Measurements from ENCODE around the gene PHACTR3. TPM values are rescaled to one million over a fixed set of nuclear protein-coding genes. Genes with fewer than 3 reads are reported as not detected.
"Not testable (repeated sequence)": the region's sequence is repeated elsewhere in the genome, so short reads cannot be mapped to it uniquely, and the experiment has no call there.

Gene PHACTR3
- total RNA-seq = not detected
- not detected for total RNA-seq (2013)
- total RNA-seq = 0 to 0.07 (median 0) reads per million in 29 experiments

DNA sequence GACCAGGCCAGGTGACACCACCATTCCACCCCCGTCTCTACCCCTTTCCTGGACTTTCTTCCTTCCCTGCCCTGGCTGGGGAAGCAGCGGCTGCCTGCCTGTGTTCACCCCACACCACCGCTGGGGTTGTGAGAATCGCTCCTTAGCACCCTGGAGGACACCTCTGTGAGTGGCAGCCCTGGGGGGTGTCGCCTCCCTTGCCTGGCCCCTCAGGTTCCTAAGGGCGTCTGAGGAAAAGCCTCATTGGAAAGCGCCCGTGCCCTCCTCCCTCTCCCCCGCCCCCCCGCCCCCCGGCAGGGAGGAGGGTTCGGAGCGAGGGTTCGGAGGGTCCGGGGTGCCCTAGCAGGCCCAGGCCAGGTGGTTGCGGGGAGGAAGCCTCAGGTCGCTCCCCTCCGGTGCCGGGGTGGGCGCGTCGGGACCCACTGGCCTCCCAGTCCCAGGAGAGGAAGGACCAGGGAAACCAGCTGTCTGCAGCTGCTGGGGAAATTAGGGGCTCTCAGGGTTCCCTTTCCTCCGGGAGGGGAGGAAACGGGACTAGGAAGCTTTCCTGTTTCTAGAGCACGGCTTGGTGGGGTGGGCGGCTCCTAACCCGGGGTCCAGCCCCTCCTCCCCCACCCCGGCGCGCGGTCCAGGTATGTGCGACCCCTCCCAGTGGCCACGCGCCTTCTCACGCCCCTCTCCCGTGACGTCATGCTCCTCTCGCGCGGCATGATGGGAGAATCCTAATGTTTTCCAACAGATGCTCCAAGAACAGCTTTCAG is at the start of gene PHACTR3:
PHACTR3 (plus strand) TSS at position 760 of the 761 bp plus-strand sequence. CDS start 475 bp downstream, outside the sequence.
- Mint-ChIP-seq H3K4me3 (no peak within 1 kb of the TSS), H3K4me1 (peaks cover 0 to under 1% (median 0%) of the 10 kb centered on the region in 3 donors), H3K36me3 (no peaks in the 10 kb centered on the region), H3K27me3 (peaks cover 61 to 72% of the 10 kb centered on the region in 2 donors), H3K9me3 (no peaks in the 10 kb centered on the region), H3K27ac (no peak within 1 kb of the TSS)
- Histone ChIP-seq H3K27me3 (replicated peaks in 1 of 2; ENCODE audit: control insufficient read depth in 2 of 2, extremely low read depth in 1 of 2, insufficient read depth in 2 of 2, low read length in 1 of 2) (peaks cover 15 to 60% of the 10 kb centered on the region in 2 experiments), H3K4me1 (ENCODE audit: control insufficient read depth in 1 of 2, extremely low read depth in 1 of 2, insufficient read depth in 2 of 2, low read length in 2 of 2) (no peaks in the 10 kb centered on the region), H3K27ac (ENCODE audit: low read length) (no peak within 1 kb of the TSS), H3K9me3 (no peaks in the 10 kb centered on the region), H3K36me3 (ENCODE audit: control insufficient read depth in 2 of 2, extremely low read depth in 1 of 2, insufficient read depth in 1 of 2, low read length in 1 of 2) (no peaks in the 10 kb centered on the region), H3K4me3 (ENCODE audit: control insufficient read depth in 1 of 2, extremely low read depth in 1 of 2, low read length in 1 of 2) (no peak within 1 kb of the TSS)
- WGBS (ENCODE audit: insufficient coverage) = 6% methylated on average over 8 of the region's 40 CpGs
- POLR2A ChIA-PET = no interaction called here
- CTCF ChIA-PET = no interaction called here
- no peak for DNase-seq
- no peak for ATAC-seq (replicated peaks in 1 of 4)

DNA sequence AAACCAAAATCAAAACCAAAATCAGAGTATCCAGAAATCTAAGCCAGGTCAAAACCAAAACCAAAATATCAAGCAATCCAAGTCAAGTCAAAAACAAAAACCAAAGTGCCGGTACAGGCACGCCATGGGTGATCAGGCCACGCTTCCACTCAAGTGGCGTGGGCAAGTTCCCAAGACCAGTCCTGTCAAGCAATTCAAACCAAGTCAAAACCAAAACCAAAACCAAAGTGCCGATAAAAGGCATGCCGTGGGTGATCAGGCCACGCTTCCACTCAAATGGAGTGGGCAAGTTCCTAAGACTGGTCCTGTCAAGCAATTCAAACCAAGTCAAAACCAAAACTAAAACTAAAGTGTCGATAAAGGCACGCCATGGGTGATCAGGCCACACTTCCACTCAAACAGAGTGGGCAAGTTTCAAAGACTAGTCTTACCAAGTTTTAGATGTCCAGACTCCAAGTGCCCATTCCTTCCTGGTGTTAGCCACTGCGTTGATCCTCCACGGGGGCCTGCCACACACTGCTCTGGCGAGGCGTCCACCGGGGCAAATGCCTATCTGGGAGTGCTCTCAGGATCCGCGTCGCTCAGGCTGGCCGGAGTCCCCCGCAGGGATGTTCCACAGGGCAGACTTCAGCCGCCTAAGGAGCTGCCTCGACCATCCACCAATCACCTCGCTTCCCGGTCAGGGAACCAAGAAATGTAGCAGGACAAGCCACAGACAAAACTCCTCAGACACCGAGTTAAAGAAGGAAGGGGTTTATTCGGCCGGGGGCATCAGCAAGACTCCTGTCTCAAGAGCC is 46.4 kb upstream of the PHACTR3 start:
- WGBS (ENCODE audit: insufficient coverage) = 84% methylated on average over 16 of the region's 26 CpGs
- DNase-seq; H3K9me3 Mint-ChIP-seq; H3K4me3 ChIP-seq (ENCODE audit: control insufficient read depth in 1 of 2, extremely low read depth in 1 of 2, low read length in 1 of 2); H3K36me3 ChIP-seq (ENCODE audit: control insufficient read depth in 2 of 2, extremely low read depth in 1 of 2, insufficient read depth in 1 of 2, low read length in 1 of 2); H3K27ac Mint-ChIP-seq; H3K4me1 Mint-ChIP-seq; CTCF ChIA-PET; H3K9me3 ChIP-seq; POLR2A ChIA-PET; H3K36me3 Mint-ChIP-seq; H3K4me1 ChIP-seq (ENCODE audit: control insufficient read depth in 1 of 2, extremely low read depth in 1 of 2, insufficient read depth in 2 of 2, low read length in 2 of 2); ATAC-seq (replicated peaks in 1 of 4); H3K27ac ChIP-seq (ENCODE audit: low read length): not testable (repeated sequence)
- H3K27me3 Mint-ChIP-seq = peaks cover 14 to 16% of the 10 kb centered on the region in 2 donors
- peak overlapping the region in 1 of 3 donors; percentile 34 for H3K4me3 Mint-ChIP-seq
- H3K27me3 ChIP-seq (replicated peaks in 1 of 2; ENCODE audit: control insufficient read depth in 2 of 2, extremely low read depth in 1 of 2, insufficient read depth in 2 of 2, low read length in 1 of 2) = peaks cover 0 to 10% of the 10 kb centered on the region in 2 experiments

GRCh38 chr20:59559024-59559817 is 45.1 kb upstream of the PHACTR3 start:
- no peaks in the 10 kb centered on the region for H3K36me3 Mint-ChIP-seq
- peaks cover 15 to 19% of the 10 kb centered on the region in 2 donors for H3K27me3 Mint-ChIP-seq
- H3K4me1 Mint-ChIP-seq = peaks cover 0 to 3% (median 0%) of the 10 kb centered on the region in 3 donors
- Histone ChIP-seq H3K27me3 (replicated peaks in 1 of 2; ENCODE audit: control insufficient read depth in 2 of 2, extremely low read depth in 1 of 2, insufficient read depth in 2 of 2, low read length in 1 of 2) (peaks cover 0 to 10% of the 10 kb centered on the region in 2 experiments), H3K27ac (ENCODE audit: low read length) (no peak overlapping the region), H3K9me3 (no peaks in the 10 kb centered on the region), H3K36me3 (ENCODE audit: control insufficient read depth in 2 of 2, extremely low read depth in 1 of 2, insufficient read depth in 1 of 2, low read length in 1 of 2) (no peaks in the 10 kb centered on the region), H3K4me3 (ENCODE audit: control insufficient read depth in 1 of 2, extremely low read depth in 1 of 2, low read length in 1 of 2) (no peak overlapping the region), H3K4me1 (ENCODE audit: control insufficient read depth in 1 of 2, extremely low read depth in 1 of 2, insufficient read depth in 2 of 2, low read length in 2 of 2) (no peaks in the 10 kb centered on the region)
- no peak overlapping the region for H3K4me3 Mint-ChIP-seq
- ATAC-seq (replicated peaks in 1 of 4) (no peak), DNase-seq (no peak)
- no peak overlapping the region for H3K27ac Mint-ChIP-seq
- ChIA-PET POLR2A (no interaction called here), CTCF (interaction anchor here in 1 of 2 donors (1.4 kb wide), 1 partner anchor 12 kb away, joined by 4 read pairs; no protein-coding TSS in a partner anchor)
- no peaks in the 10 kb centered on the region for H3K9me3 Mint-ChIP-seq
- WGBS (ENCODE audit: insufficient coverage) = 84% methylated on average over 13 of the region's 14 CpGs

GRCh38 chr20:59559863-59560262 is 44.5 kb upstream of the PHACTR3 start:
- H3K4me3 Mint-ChIP-seq = no peak overlapping the region
- peaks cover 0 to 3% (median 0%) of the 10 kb centered on the region in 3 donors for H3K4me1 Mint-ChIP-seq
- H3K27ac ChIP-seq (ENCODE audit: low read length) = no peak overlapping the region
- DNase-seq (no peak), ATAC-seq (replicated peaks in 1 of 4) (no peak)
- peaks cover 0 to 10% of the 10 kb centered on the region in 2 experiments for H3K27me3 ChIP-seq (replicated peaks in 1 of 2; ENCODE audit: control insufficient read depth in 2 of 2, extremely low read depth in 1 of 2, insufficient read depth in 2 of 2, low read length in 1 of 2)
- H3K36me3 Mint-ChIP-seq = no peaks in the 10 kb centered on the region
- no peaks in the 10 kb centered on the region for H3K9me3 Mint-ChIP-seq
- no peaks in the 10 kb centered on the region for H3K36me3 ChIP-seq (ENCODE audit: control insufficient read depth in 2 of 2, extremely low read depth in 1 of 2, insufficient read depth in 1 of 2, low read length in 1 of 2)
- CTCF ChIA-PET = interaction anchor here in 1 of 2 donors (1.4 kb wide), 1 partner anchor 12 kb away, joined by 4 read pairs; no protein-coding TSS in a partner anchor
- POLR2A ChIA-PET = no interaction called here
- no peaks in the 10 kb centered on the region for H3K9me3 ChIP-seq
- 97% methylated on average over 6 of the region's 7 CpGs for WGBS (ENCODE audit: insufficient coverage)
- H3K27ac Mint-ChIP-seq = no peak overlapping the region
- no peaks in the 10 kb centered on the region for H3K4me1 ChIP-seq (ENCODE audit: control insufficient read depth in 1 of 2, extremely low read depth in 1 of 2, insufficient read depth in 2 of 2, low read length in 2 of 2)
- no peak overlapping the region for H3K4me3 ChIP-seq (ENCODE audit: control insufficient read depth in 1 of 2, extremely low read depth in 1 of 2, low read length in 1 of 2)
- H3K27me3 Mint-ChIP-seq = peaks cover 15 to 19% of the 10 kb centered on the region in 2 donors

DNA sequence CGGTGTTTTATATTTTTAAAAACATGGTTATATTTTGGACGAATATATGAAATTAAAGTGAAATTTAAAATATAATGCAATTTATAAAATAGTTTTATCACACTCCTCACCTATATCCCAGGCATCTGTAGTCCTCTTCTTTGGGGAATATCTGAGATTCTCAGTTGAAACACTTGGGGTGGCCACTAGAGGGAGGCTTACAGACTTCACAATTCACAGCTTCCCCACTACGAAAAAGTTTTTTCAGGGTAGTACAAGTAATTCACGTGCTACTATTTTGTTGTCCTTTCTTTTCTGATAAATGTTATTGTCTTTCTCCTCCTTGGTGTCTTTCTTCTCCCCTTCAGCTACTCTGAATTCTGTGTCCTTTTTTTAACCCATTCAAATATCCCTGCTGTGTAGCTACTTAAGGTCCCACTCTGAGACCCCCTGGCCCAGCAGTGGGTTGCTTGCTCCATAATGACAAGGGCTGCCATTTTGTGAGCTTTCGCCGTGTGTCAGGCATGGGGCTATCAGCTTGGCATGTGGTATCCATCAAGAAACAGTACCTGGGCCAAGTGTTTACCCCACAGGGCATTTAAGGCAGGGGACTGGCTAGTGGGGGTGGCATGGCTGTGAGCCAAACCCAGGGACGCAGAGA is 43.6 kb upstream of the PHACTR3 start:
- Histone ChIP-seq H3K27ac (ENCODE audit: low read length) (no peak overlapping the region), H3K4me1 (ENCODE audit: control insufficient read depth in 1 of 2, extremely low read depth in 1 of 2, insufficient read depth in 2 of 2, low read length in 2 of 2) (no peaks in the 10 kb centered on the region), H3K4me3 (ENCODE audit: control insufficient read depth in 1 of 2, extremely low read depth in 1 of 2, low read length in 1 of 2) (no peak overlapping the region), H3K36me3 (ENCODE audit: control insufficient read depth in 2 of 2, extremely low read depth in 1 of 2, insufficient read depth in 1 of 2, low read length in 1 of 2) (no peaks in the 10 kb centered on the region), H3K9me3 (no peaks in the 10 kb centered on the region), H3K27me3 (replicated peaks in 1 of 2; ENCODE audit: control insufficient read depth in 2 of 2, extremely low read depth in 1 of 2, insufficient read depth in 2 of 2, low read length in 1 of 2) (peaks cover 0 to 11% of the 10 kb centered on the region in 2 experiments)
- ChIA-PET POLR2A (no interaction called here), CTCF (interaction anchor here in 1 of 2 donors (1.2 kb wide), 1 partner anchor 10 kb away, joined by 3 read pairs; no protein-coding TSS in a partner anchor)
- no peak overlapping the region for H3K27ac Mint-ChIP-seq
- H3K9me3 Mint-ChIP-seq = no peaks in the 10 kb centered on the region
- H3K4me1 Mint-ChIP-seq = peaks cover 0 to 3% (median 0%) of the 10 kb centered on the region in 3 donors
- DNase-seq (no peak), ATAC-seq (replicated peaks in 1 of 4) (no peak)
- no peaks in the 10 kb centered on the region for H3K36me3 Mint-ChIP-seq
- WGBS (ENCODE audit: insufficient coverage) = 60% methylated on average over 3 of the region's 7 CpGs
- no peak overlapping the region for H3K4me3 Mint-ChIP-seq
- peaks cover 15 to 19% of the 10 kb centered on the region in 2 donors for H3K27me3 Mint-ChIP-seq
